NK-92 treated with Interleukin-12 subunit alpha and Interleukin-12 subunit beta, amount 100 ng/mL, for 24 hours (cell line): ENCODE measurements around the gene SCTR.
"Not testable (repeated sequence)": the region's sequence is repeated elsewhere in the genome, so short reads cannot be mapped to it uniquely, and the experiment has no call there.

Source experiments
- DNase-seq: peaks from one replicate; lab custom pipeline; 2025; lab: John Stamatoyannopoulos, UW

SCTR gene

DNA sequence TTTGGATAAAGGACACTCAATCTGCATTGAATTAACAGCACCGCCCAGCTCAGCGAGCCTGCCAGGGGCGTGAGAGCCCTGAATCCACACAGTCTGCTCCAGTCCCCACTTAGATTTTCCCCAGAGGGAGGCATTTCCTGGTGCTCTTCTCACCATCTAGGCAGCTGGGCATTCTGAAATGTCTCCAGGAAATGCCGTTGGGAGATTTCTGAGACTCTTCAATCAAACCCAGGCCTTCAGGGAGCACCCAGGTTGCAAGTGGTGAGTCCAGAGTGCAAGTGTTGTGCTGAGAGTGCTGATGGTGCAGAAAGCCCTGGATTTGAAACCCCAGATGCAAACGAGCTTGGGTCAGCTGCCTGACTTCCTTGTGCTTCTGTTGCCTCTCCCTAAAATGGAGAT, 116.1 kb downstream of the SCTR start:
- DNase-seq, result no peak

DNA sequence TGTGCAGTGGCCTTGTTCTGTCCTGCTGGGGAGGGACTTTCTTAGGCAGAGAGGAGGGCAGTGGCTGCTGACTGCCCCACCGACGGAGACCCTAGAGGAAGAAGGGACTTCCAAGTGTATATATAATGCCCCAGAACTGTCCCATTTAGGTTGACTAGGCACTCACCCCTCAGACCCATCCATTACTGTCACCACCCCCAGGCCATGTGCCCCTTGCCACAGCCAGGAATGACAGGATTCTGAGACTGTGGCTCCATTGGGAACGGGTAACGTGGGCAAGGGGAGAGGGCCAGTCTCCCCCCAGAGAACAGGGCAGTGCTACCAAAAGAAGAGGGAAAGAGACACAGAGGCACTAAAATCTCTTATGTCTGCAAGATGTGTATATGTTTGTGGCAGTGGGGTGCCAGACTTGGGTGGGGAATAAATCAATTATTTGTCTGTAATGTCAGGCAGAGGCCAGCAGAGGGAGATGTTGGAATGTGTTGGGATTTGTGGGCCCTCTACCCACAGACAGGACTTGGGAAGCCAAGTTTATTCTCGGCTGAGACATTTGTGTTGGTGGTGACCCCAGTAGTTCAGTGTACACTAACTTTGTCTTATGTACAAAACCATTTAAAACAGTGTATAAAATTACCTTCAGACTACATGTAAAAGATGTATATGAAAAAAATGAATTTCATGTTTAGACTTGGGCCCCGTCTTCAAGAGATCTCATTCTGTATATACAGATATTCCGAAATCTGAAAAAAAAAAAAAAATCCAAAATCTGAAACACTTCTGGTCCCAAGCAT, 116.7 kb downstream of the SCTR start:
- DNase-seq, result peak; percentile 6

DNA sequence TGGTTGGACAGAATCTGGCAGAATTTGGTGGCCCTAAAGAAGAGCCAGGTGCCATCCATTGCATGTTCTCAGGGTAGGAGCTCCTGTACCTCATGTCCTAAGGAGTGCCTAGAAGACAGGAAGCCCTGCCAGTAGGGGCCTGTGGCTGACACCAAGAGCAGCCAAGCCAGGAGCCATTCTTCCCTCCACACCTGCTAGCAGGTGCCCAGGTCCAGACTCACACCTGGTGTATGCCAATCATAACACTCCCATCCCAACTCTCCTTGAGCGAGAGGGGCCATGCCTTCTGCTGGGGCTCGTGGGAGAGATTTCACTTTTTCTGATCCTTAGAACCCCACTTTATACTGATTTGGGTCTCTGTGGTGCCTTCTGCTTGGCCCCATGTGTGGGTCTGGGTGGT, 119.1 kb downstream of the SCTR start:
- DNase-seq, result no peak

DNA sequence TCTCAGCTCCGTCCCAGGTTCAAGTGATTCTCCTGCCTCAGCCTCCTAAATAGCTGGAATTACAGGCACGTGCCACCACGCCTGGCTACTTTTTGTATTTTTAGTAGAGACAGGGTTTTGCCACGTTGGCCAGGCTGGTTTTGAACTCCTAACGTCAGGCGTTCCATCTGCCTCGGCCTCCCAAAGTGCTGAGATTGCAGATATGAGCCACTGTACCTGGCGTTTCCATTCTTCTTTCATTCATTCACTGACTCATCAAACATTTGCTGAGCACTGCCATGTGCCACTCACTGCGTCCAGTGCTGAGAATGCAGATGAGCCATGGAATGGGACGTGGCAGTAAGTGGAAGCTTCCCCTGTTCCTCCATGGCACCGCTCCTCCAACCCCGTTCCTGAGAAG, 120.7 kb downstream of the SCTR start:
- DNase-seq, result not testable (repeated sequence)

DNA sequence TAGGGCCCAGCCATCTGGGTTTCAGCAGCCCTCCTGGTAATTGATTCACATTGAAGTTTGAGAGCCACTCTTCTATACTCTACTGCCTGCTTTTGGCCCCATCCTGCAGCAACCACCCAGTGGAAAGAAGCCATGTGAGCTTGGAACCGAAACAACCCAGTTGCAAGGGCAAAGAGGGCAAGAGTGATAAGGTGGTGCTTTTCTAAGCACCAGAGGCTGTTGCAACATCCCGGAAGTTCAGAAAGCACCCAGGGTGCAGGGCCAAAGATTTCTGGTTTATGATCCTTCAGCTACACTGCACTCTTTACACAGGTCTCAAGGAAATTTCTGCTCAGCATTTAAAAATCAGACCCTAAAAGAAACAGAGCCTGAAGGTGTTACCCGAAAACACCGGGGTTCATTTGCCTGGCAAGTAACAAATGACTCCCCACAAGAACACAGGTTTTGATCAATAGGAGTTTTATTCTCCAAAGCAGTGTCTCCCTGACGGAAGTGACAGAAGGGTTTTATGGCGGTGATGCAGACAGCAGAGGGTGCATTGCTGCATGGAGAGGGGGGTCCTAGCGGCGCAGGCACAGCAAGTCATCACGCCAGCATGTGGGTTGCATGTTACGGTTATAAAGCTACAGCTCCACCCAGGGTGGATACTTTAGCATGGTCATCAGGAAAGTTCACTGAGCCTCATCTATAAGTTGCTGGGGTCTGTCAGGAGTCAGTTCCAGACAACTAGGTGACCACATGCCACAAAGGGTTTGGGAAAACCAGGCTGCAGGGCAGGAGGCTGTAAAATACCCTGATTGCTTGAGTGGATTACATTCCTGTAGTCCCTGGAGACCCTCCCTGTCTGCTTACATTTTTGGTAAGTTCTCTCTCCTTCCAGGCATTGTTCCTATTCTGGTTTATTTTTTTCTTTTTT, 121.4 kb downstream of the SCTR start:
- peak; percentile 31 for DNase-seq

DNA sequence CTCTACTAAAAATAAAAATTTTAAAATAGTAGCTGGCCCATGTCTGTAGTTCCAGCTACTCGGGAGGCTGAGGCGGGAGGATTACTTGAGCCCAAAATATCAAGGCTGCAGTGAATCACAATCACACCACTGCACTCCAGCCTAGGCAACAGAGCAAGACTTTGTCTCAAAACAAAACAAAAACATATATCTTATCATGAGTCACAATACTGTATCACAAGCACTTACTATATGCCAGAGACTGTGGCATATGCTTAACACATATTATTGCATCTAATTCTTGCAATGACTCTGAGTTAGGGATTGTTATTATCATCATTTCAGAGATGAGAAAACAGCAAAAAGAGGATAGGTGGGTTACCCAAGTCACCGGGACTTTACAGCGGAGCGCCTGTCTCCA, 122.2 kb downstream of the SCTR start:
- no peak for DNase-seq

DNA sequence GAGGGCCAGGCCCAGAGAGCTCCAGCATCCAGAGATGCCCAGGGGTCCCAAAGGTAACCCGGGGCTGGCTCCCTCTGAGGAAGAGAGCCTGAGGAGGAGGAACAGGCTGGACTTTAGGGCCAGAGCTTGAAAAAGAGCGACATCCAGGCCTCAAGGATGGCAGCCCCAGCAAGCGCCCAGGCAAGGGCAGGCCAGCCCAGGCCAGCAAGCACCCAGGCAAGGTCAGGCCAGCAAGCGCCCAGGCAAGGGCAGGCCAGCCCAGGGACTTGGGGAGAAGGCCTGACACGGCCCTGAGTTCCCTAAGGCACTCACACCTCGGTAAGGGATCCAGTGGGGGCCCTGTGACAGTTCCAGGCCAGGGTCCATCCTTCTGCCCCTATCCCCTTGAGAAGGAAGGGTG, 127.1 kb downstream of the SCTR start:
- DNase-seq, result no peak

DNA sequence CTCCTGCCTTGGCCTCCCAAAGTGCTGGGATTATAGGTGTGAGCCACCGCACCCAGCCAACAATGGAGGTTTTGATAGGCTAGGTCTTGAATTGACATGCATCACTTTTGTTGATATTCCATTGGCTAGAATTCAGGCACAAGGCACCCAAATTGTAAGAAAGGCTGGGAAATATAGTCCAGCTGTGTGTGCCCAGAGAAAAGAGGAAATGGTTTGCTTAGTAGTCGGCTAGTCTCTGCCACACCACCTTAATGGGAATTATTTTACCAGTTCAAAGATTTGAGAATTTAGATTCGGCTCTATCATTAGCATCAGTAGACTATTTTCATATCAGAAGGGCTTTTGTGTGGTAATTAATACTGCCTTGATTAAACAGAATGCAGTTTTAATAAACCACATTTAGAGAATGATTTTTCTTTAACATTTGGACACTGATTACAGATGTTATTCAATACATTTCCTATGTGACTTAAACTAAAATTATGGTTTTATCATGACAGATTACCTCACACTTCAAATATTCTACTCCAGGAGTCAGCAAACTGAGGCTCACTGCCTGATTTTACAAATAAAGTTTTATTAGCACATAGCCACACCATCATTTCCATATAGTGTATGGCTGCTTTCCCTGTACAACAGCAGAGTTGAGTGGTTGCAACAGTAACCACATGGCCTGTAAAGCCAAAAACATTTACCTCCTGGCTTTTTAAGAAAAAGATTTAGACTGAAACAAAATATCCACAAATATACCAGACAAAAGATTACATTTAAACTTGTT, 130.1 kb downstream of the SCTR start:
- DNase-seq, result no peak
